Caco-2 (cell line): Measurements from ENCODE around the gene BEST3. TPM values are rescaled to one million over a fixed set of nuclear protein-coding genes. Genes with fewer than 3 reads are reported as not detected.

Source experiments
- BruUV-seq: library from RNA; stranded (reverse); fragments of 400-500 nt; replicated peaks from 2 replicates; lab custom pipeline; 2021; lab: Mats Ljungman, UMichigan
- CTCF ChIA-PET: fragments of 300-600 bp; sonication (Branson Sonifier 250); formaldehyde crosslinking; loops from one replicate; lab custom pipeline; 2022; ENCODE audit warnings: antibody characterized with exemption; lab: Charles Lee
- POLR2A ChIA-PET: fragments of 300-600 bp; sonication (Branson Sonifier 250); formaldehyde crosslinking; loops from one replicate; lab custom pipeline; 2022; ENCODE audit warnings: antibody characterized with exemption; lab: Charles Lee
- DNase-seq, 2 experiments: peaks; one replicate each; pipeline versions ENCODE4 v3.0.0 to v3.0.0-alpha.2; 2020 to 2022
- H3K27me3 ChIP-seq: replicated peaks from 2 replicates; pipeline ENCODE4 v1.6.0; 2011; ENCODE audit warnings: low read length; ENCODE audit not compliant: control insufficient read depth, insufficient read depth
- H3K36me3 ChIP-seq: 2 replicates; pipeline ENCODE4 v1.5.1; 2011; ENCODE audit warnings: low read length; ENCODE audit not compliant: control insufficient read depth, insufficient read depth
- H3K4me1 ChIP-seq: fragments of 250-450 bp; sonication (Bioruptor Pico); 2 replicates; pipeline ENCODE4 v1.5.1; 2020; ENCODE audit warnings: mild to moderate bottlenecking
- H3K4me3 ChIP-seq: 2 replicates; pipeline ENCODE4 v1.5.1; 2011; ENCODE audit warnings: low read depth, mild to moderate bottlenecking, control low read depth, low read length
- H3K9me3 ChIP-seq: fragments of 250-450 bp; sonication (Bioruptor Pico); 2 replicates; pipeline ENCODE4 v1.5.1; 2020; ENCODE audit warnings: mild to moderate bottlenecking, moderate library complexity
- H3K27ac Mint-ChIP-seq: one replicate; pipeline ENCODE4 v1.8.0; 2022; ENCODE audit warnings: mixed read lengths; ENCODE audit not compliant: unreplicated experiment
- H3K27me3 Mint-ChIP-seq: one replicate; pipeline ENCODE4 v1.8.0; 2022; ENCODE audit warnings: mixed read lengths; ENCODE audit not compliant: insufficient read depth, unreplicated experiment
- H3K36me3 Mint-ChIP-seq: one replicate; pipeline ENCODE4 v1.8.0; 2022; ENCODE audit warnings: mild to moderate bottlenecking, mixed read lengths; ENCODE audit not compliant: insufficient read depth, unreplicated experiment
- H3K4me1 Mint-ChIP-seq: one replicate; pipeline ENCODE4 v1.8.0; 2022; ENCODE audit warnings: low read depth, mixed read lengths; ENCODE audit not compliant: unreplicated experiment
- H3K4me3 Mint-ChIP-seq: one replicate; pipeline ENCODE4 v1.8.0; 2022; ENCODE audit warnings: mild to moderate bottlenecking, moderate library complexity, mixed read lengths; ENCODE audit not compliant: unreplicated experiment
- H3K9me3 Mint-ChIP-seq: one replicate; pipeline ENCODE4 v1.8.0; 2022; ENCODE audit warnings: mixed read lengths; ENCODE audit not compliant: unreplicated experiment
- CTCF ChIP-seq, 2 experiments: fragments of 200-600 bp in 1 of 2; IDR thresholded peaks; 1 replicate in 1 of 2; 2 replicates in 1 of 2; pipeline versions ENCODE4 v1.5.1 to v1.8.0; 2011 to 2022; ENCODE audit warnings: antibody characterized with exemption in 1 of 2, control low read depth in 1 of 2, inconsistent platforms in 1 of 2, low read depth in 1 of 2, low read length in 1 of 2, mild to moderate bottlenecking in 1 of 2, moderate library complexity in 1 of 2; ENCODE audit not compliant: insufficient read depth in 1 of 2, severe bottlenecking in 1 of 2, unreplicated experiment in 1 of 2
- intact Hi-C: fragments of 100-400 bp; cut with micrococcal nuclease; formaldehyde crosslinking; loops from one replicate; pipeline ENCODE4 v1.10.0; 2022; ENCODE audit not compliant: unreplicated experiment
- total RNA-seq: library from RNA; stranded (reverse); gene quantifications from 2 replicates; pipeline ENCODE4 v1.2.3, GENCODE V29; 2022

The BEST3 gene
- total RNA-seq, 1 experiment from 2014 or later: 1.3 TPM

GRCh38 chr12:69720750-69721149, 21.6 kb upstream of the BEST3 start:
- ChIA-PET CTCF (no interaction called here), POLR2A (no interaction called here)
- no peaks in the 10 kb centered on the region for H3K36me3 ChIP-seq
- TF ChIP-seq CTCF (IDR thresholded peaks at IDR 0.05; ENCODE audit: insufficient read depth in 1 of 2, low read depth in 1 of 2, low read length in 1 of 2, severe bottlenecking in 1 of 2, unreplicated experiment in 1 of 2): no peak
- no peaks in the 10 kb centered on the region for H3K27me3 ChIP-seq
- no peak overlapping the region for H3K27ac Mint-ChIP-seq
- no TSS peak for BruUV-seq
- no peaks in the 10 kb centered on the region for H3K9me3 ChIP-seq
- no peak overlapping the region for H3K4me3 Mint-ChIP-seq
- peaks cover 6% of the 10 kb centered on the region for H3K27me3 Mint-ChIP-seq
- H3K4me1 Mint-ChIP-seq: peaks cover 13% of the 10 kb centered on the region
- H3K4me3 ChIP-seq: no peak overlapping the region
- peaks cover 13% of the 10 kb centered on the region for H3K4me1 ChIP-seq
- intact Hi-C loops: no loop called here
- no peaks in the 10 kb centered on the region for H3K9me3 Mint-ChIP-seq
- no peaks in the 10 kb centered on the region for H3K36me3 Mint-ChIP-seq
- no peak for DNase-seq

GRCh38 chr12:69719336-69720316, 20.5 kb upstream of the BEST3 start:
- Mint-ChIP-seq H3K4me1 (peaks cover 13% of the 10 kb centered on the region), H3K9me3 (no peaks in the 10 kb centered on the region), H3K27ac (no peak overlapping the region), H3K27me3 (peaks cover 4% of the 10 kb centered on the region), H3K36me3 (no peaks in the 10 kb centered on the region), H3K4me3 (no peak overlapping the region)
- ChIA-PET POLR2A (no interaction called here), CTCF (no interaction called here)
- intact Hi-C loops: no loop called here
- no peaks in the 10 kb centered on the region for H3K36me3 ChIP-seq
- no peak for TF ChIP-seq CTCF (IDR thresholded peaks at IDR 0.05; ENCODE audit: insufficient read depth in 1 of 2, low read depth in 1 of 2, low read length in 1 of 2, severe bottlenecking in 1 of 2, unreplicated experiment in 1 of 2)
- H3K27me3 ChIP-seq: no peaks in the 10 kb centered on the region
- peaks cover 13% of the 10 kb centered on the region for H3K4me1 ChIP-seq
- H3K9me3 ChIP-seq: no peaks in the 10 kb centered on the region
- H3K4me3 ChIP-seq: no peak overlapping the region
- no TSS peak for BruUV-seq
- no peak for DNase-seq

- no peaks in the 10 kb centered on the region for H3K4me1 Mint-ChIP-seq
- Histone ChIP-seq H3K9me3 (no peaks in the 10 kb centered on the region), H3K4me3 (no peak overlapping the region), H3K27me3 (no peaks in the 10 kb centered on the region), H3K4me1 (no peaks in the 10 kb centered on the region), H3K36me3 (no peaks in the 10 kb centered on the region)
- H3K9me3 Mint-ChIP-seq: no peaks in the 10 kb centered on the region
- BruUV-seq: no TSS peak
- no peak overlapping the region for H3K4me3 Mint-ChIP-seq
- ChIA-PET POLR2A (no interaction called here), CTCF (no interaction called here)
- TF ChIP-seq CTCF (IDR thresholded peaks at IDR 0.05; ENCODE audit: insufficient read depth in 1 of 2, low read depth in 1 of 2, low read length in 1 of 2, severe bottlenecking in 1 of 2, unreplicated experiment in 1 of 2): no peak
- peaks cover 5% of the 10 kb centered on the region for H3K27me3 Mint-ChIP-seq
- no peaks in the 10 kb centered on the region for H3K36me3 Mint-ChIP-seq
- DNase-seq: no peak
- intact Hi-C loops: no loop called here
- no peak overlapping the region for H3K27ac Mint-ChIP-seq
Measured at GRCh38 chr12:69714542-69714941, 15.4 kb upstream of the BEST3 start.
